ENCODE results near the gene BANP. TPM values are rescaled to one million over a fixed set of nuclear protein-coding genes. Genes with fewer than 3 reads are reported as not detected.

The BANP gene
- total RNA-seq, 1 experiment from 2014 or later: 34.5 TPM

- TF ChIP-seq MYBL2 (CRISPR knock-in tag; IDR thresholded peaks at IDR 0.05) (no peak), CREB1 (CRISPR knock-in tag; IDR thresholded peaks at IDR 0.05) (no peak), ZNF423 (CRISPR knock-in tag; IDR thresholded peaks at IDR 0.05) (no peak), USF2 (CRISPR knock-in tag; IDR thresholded peaks at IDR 0.05) (no peak), FOXP1 (CRISPR knock-in tag; IDR thresholded peaks at IDR 0.05; ENCODE audit: borderline replicate concordance) (no peak)
- TF ChIP-seq, protein P1, sequence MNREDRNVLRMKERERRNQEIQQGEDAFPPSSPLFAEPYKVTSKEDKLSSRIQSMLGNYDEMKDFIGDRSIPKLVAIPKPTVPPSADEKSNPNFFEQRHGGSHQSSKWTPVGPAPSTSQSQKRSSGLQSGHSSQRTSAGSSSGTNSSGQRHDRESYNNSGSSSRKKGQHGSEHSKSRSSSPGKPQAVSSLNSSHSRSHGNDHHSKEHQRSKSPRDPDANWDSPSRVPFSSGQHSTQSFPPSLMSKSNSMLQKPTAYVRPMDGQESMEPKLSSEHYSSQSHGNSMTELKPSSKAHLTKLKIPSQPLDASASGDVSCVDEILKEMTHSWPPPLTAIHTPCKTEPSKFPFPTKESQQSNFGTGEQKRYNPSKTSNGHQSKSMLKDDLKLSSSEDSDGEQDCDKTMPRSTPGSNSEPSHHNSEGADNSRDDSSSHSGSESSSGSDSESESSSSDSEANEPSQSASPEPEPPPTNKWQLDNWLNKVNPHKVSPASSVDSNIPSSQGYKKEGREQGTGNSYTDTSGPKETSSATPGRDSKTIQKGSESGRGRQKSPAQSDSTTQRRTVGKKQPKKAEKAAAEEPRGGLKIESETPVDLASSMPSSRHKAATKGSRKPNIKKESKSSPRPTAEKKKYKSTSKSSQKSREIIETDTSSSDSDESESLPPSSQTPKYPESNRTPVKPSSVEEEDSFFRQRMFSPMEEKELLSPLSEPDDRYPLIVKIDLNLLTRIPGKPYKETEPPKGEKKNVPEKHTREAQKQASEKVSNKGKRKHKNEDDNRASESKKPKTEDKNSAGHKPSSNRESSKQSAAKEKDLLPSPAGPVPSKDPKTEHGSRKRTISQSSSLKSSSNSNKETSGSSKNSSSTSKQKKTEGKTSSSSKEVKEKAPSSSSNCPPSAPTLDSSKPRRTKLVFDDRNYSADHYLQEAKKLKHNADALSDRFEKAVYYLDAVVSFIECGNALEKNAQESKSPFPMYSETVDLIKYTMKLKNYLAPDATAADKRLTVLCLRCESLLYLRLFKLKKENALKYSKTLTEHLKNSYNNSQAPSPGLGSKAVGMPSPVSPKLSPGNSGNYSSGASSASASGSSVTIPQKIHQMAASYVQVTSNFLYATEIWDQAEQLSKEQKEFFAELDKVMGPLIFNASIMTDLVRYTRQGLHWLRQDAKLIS (CRISPR knock-in tag; IDR thresholded peaks at IDR 0.05; ENCODE audit: borderline replicate concordance): no peak
- ATAC-seq (no peak), DNase-seq (ENCODE audit: low spot score) (no peak)
- Mint-ChIP-seq H3K36me3 (peaks cover 3% of the 10 kb centered on the region), H3K4me3 (no peak overlapping the region), H3K4me1 (peaks cover 30% of the 10 kb centered on the region), H3K9me3 (no peaks in the 10 kb centered on the region), H3K27ac (peak overlapping the region; percentile 38), H3K27me3 (ENCODE audit: low read depth) (no peaks in the 10 kb centered on the region)
- ChIA-PET CTCF (no interaction called here), POLR2A (no interaction called here)
These were observed 3.7 kb upstream of the BANP start for GRCh38 chr16:87947356-87948118.

DNA sequence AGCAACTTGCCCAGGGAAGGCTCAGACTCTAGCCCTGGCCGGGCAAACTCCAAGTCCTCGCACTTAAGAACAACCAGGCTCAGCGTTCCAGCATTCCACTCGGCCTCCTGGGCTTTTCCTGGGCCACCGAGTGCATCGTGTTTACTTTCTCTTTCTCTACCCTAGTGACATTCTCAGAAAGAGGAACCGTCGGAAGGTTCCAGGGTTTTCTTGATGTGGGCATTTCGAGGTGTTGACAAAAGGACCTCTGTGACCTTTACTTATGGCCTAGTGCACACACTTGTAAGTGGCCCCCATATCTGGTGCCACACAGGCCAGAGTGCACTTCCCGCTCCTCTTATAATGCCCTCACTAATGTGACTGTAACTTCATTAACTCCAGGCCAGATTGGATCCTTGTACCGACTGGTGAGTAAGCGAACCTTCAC lies 3.1 kb upstream of the BANP start:
- POLR2A ChIA-PET: no interaction called here
- TF ChIP-seq NR1H2 (CRISPR knock-in tag; IDR thresholded peaks at IDR 0.05) (no peak), NR2C2 (CRISPR knock-in tag; IDR thresholded peaks at IDR 0.05) (no peak), ZNF232 (CRISPR knock-in tag; IDR thresholded peaks at IDR 0.05) (no peak), ZNF423 (CRISPR knock-in tag; IDR thresholded peaks at IDR 0.05) (no peak), NFE2L1 (CRISPR knock-in tag; IDR thresholded peaks at IDR 0.05) (no peak), EMX1 (CRISPR knock-in tag; IDR thresholded peaks at IDR 0.05) (no peak), HMGA2 (CRISPR knock-in tag; IDR thresholded peaks at IDR 0.05) (no peak)
- TF ChIP-seq, protein P2, sequence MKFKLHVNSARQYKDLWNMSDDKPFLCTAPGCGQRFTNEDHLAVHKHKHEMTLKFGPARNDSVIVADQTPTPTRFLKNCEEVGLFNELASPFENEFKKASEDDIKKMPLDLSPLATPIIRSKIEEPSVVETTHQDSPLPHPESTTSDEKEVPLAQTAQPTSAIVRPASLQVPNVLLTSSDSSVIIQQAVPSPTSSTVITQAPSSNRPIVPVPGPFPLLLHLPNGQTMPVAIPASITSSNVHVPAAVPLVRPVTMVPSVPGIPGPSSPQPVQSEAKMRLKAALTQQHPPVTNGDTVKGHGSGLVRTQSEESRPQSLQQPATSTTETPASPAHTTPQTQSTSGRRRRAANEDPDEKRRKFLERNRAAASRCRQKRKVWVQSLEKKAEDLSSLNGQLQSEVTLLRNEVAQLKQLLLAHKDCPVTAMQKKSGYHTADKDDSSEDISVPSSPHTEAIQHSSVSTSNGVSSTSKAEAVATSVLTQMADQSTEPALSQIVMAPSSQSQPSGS (CRISPR knock-in tag; IDR thresholded peaks at IDR 0.05; ENCODE audit: borderline replicate concordance, low read depth): no peak
- TF ChIP-seq, protein P3, sequence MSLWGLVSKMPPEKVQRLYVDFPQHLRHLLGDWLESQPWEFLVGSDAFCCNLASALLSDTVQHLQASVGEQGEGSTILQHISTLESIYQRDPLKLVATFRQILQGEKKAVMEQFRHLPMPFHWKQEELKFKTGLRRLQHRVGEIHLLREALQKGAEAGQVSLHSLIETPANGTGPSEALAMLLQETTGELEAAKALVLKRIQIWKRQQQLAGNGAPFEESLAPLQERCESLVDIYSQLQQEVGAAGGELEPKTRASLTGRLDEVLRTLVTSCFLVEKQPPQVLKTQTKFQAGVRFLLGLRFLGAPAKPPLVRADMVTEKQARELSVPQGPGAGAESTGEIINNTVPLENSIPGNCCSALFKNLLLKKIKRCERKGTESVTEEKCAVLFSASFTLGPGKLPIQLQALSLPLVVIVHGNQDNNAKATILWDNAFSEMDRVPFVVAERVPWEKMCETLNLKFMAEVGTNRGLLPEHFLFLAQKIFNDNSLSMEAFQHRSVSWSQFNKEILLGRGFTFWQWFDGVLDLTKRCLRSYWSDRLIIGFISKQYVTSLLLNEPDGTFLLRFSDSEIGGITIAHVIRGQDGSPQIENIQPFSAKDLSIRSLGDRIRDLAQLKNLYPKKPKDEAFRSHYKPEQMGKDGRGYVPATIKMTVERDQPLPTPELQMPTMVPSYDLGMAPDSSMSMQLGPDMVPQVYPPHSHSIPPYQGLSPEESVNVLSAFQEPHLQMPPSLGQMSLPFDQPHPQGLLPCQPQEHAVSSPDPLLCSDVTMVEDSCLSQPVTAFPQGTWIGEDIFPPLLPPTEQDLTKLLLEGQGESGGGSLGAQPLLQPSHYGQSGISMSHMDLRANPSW (CRISPR knock-in tag; conservative IDR thresholded peaks at IDR 0.05; ENCODE audit: low read depth): no peak
- TF ChIP-seq, protein P4, sequence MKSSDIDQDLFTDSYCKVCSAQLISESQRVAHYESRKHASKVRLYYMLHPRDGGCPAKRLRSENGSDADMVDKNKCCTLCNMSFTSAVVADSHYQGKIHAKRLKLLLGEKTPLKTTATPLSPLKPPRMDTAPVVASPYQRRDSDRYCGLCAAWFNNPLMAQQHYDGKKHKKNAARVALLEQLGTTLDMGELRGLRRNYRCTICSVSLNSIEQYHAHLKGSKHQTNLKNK (CRISPR knock-in tag; IDR thresholded peaks at IDR 0.05): no peak
- TF ChIP-seq, protein P5, sequence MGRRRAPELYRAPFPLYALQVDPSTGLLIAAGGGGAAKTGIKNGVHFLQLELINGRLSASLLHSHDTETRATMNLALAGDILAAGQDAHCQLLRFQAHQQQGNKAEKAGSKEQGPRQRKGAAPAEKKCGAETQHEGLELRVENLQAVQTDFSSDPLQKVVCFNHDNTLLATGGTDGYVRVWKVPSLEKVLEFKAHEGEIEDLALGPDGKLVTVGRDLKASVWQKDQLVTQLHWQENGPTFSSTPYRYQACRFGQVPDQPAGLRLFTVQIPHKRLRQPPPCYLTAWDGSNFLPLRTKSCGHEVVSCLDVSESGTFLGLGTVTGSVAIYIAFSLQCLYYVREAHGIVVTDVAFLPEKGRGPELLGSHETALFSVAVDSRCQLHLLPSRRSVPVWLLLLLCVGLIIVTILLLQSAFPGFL (CRISPR knock-in tag; IDR thresholded peaks at IDR 0.05; ENCODE audit: borderline replicate concordance): no peak
- TF ChIP-seq, protein P6, sequence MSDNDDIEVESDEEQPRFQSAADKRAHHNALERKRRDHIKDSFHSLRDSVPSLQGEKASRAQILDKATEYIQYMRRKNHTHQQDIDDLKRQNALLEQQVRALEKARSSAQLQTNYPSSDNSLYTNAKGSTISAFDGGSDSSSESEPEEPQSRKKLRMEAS (CRISPR knock-in tag; IDR thresholded peaks at IDR 0.05): no peak
- TF ChIP-seq, protein P7, sequence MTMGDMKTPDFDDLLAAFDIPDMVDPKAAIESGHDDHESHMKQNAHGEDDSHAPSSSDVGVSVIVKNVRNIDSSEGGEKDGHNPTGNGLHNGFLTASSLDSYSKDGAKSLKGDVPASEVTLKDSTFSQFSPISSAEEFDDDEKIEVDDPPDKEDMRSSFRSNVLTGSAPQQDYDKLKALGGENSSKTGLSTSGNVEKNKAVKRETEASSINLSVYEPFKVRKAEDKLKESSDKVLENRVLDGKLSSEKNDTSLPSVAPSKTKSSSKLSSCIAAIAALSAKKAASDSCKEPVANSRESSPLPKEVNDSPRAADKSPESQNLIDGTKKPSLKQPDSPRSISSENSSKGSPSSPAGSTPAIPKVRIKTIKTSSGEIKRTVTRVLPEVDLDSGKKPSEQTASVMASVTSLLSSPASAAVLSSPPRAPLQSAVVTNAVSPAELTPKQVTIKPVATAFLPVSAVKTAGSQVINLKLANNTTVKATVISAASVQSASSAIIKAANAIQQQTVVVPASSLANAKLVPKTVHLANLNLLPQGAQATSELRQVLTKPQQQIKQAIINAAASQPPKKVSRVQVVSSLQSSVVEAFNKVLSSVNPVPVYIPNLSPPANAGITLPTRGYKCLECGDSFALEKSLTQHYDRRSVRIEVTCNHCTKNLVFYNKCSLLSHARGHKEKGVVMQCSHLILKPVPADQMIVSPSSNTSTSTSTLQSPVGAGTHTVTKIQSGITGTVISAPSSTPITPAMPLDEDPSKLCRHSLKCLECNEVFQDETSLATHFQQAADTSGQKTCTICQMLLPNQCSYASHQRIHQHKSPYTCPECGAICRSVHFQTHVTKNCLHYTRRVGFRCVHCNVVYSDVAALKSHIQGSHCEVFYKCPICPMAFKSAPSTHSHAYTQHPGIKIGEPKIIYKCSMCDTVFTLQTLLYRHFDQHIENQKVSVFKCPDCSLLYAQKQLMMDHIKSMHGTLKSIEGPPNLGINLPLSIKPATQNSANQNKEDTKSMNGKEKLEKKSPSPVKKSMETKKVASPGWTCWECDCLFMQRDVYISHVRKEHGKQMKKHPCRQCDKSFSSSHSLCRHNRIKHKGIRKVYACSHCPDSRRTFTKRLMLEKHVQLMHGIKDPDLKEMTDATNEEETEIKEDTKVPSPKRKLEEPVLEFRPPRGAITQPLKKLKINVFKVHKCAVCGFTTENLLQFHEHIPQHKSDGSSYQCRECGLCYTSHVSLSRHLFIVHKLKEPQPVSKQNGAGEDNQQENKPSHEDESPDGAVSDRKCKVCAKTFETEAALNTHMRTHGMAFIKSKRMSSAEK (CRISPR knock-in tag; IDR thresholded peaks at IDR 0.05; ENCODE audit: borderline replicate concordance): no peak

More for the DNA sequence above, 3.1 kb upstream of the BANP start:
- H3K4me3 Mint-ChIP-seq: no peak overlapping the region
- no peak for ATAC-seq
- CTCF ChIA-PET: no interaction called here
- H3K27ac Mint-ChIP-seq: peak overlapping the region; percentile 4; the same call in 1 of the 2 replicates
- H3K9me3 Mint-ChIP-seq: no peaks in the 10 kb centered on the region
- peaks cover 3% of the 10 kb centered on the region for H3K36me3 Mint-ChIP-seq
- no peak for DNase-seq (ENCODE audit: low spot score)
- peaks cover 30% of the 10 kb centered on the region for H3K4me1 Mint-ChIP-seq
- H3K27me3 Mint-ChIP-seq (ENCODE audit: low read depth): no peaks in the 10 kb centered on the region

Measured in WTC11 (cell line).